GM18951 (cell line): ENCODE data around the gene MRPL37.
A peak's percentile ranks its signal among the peaks of the same experiment; 100 is the strongest.

Experiments
- POLR2A ChIP-seq: IDR thresholded peaks from 4 replicates; pipeline ENCODE4 v1.6.1; 2011; ENCODE audit warnings: mild to moderate bottlenecking; ENCODE audit not compliant: insufficient read length, insufficient read depth; ENCODE audit errors: extremely low read depth
- in situ Hi-C: fragments of 300-500 bp; cut with MboI; formaldehyde crosslinking; loops from one replicate; pipeline ENCODE4 v1.12.0; 2022; ENCODE audit warnings: low sequenced_read_pairs, mixed read lengths, inconsistent platforms; ENCODE audit not compliant: unreplicated experiment

The MRPL37 gene

GRCh38 chr1:54199765-54200518 lies at the start of gene MRPL37, which contains the start of gene CYB5RL:
Gene MRPL37 (plus strand): TSS chr1:54200167. CDS start chr1:54200244, 77 bp downstream.
Gene CYB5RL (minus strand): TSS chr1:54200030. CDS start chr1:54195616, 4,414 bp downstream.
- peak; percentile 90 for TF ChIP-seq POLR2A
- in situ Hi-C loops: no loop called here

- in situ Hi-C loops: no loop called here
- no peak for TF ChIP-seq POLR2A
Observed at GRCh38 chr1:54151013-54151412, 49.0 kb upstream of the MRPL37 start.

DNA sequence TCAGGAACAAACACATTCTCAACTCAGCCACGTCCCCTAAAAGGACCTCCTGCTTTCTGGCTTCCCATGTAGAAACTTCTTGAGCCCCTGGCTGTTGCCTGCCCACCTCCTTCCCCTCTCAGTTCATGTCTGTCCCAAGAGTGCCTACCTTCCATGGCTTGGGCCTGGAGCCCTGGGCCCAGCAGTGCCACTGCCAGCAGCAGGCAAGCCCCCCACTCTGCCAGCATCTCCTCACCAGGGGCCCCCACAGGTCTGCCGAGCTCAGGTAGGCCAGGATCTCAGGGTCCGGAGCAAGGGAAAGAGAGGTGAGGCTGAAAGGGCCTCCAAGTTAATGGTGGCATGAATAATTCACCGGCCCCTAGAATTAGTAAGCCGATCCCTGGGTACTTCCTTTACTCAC lies 47.3 kb upstream of the MRPL37 start, which contains the start of gene CDCP2:
Gene CDCP2 (minus strand): TSS at position 305 of the 400 bp plus-strand sequence. CDS start 78 bp downstream, at position 227.
- TF ChIP-seq POLR2A: no peak
- in situ Hi-C loops: no loop called here

DNA sequence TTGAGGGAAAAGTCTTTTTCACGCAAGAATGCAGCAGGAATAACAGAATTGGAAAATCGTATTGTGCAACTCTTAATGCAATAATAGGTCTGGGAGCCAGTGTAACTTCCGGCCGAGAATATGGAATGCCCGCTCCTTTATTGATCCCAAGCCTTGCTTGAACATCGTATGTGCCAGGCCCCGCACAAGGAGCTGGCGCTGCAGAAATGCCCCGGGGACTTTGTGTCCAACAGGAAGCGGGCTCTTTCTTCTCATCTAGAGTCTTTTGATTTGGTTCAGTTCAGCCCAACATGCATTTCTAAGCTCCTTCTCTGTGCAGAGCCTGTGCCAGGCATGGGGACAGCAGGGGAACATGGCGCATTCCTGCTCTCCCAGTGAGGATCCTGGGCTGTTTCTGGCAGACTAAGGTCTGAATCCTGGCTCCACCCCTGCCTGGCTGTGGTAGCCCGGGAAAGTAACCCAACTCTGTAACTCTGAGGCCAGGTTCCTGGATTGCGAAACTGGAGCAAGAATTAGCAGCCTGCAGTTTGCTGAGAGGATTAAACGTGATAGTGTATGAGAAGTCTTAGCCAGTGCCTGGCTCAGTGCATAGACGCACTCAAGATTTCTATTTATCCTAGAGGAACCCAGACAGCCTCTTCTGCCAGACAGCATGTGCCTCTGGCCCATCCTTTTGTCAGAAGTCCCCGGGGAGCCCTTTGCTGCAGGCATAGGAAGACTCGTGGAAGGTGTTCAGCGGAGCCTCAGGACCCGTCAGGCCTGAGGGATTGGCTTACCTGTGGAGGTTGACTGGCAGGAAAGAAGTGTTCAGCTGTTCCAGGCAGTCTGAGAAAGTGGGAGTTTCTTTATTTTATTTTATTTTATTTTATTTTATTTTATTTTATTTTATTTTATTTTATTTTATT lies 46.2 kb upstream of the MRPL37 start:
- no peak for TF ChIP-seq POLR2A
- in situ Hi-C loops: no loop called here

DNA sequence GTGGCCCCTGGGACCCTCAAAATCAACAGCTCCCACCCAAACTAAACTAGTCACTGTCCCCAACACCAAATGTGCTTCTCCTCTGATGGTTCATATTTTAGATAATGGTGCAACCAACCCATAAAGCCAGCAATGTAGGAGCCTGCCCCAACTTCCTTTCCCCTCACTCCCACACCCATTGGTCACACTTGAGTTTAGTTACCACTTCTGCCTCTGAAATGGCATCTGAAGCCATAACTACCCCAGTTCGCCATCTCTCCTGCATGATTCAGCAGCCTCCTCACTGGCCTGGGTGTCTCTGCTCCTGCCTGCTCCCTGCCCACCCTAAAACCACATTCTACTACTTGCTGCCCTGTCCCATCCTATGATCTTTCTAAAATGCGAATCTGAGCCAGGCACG lies 43.8 kb upstream of the MRPL37 start:
- TF ChIP-seq POLR2A: no peak
- in situ Hi-C loops: no loop called here

- TF ChIP-seq POLR2A: no peak
- in situ Hi-C loops: no loop called here
Observed at GRCh38 chr1:54156986-54157385, 43.0 kb upstream of the MRPL37 start.

- in situ Hi-C loops: no loop called here
- TF ChIP-seq POLR2A: no peak
Observed at GRCh38 chr1:54157401-54157800, 42.6 kb upstream of the MRPL37 start.

DNA sequence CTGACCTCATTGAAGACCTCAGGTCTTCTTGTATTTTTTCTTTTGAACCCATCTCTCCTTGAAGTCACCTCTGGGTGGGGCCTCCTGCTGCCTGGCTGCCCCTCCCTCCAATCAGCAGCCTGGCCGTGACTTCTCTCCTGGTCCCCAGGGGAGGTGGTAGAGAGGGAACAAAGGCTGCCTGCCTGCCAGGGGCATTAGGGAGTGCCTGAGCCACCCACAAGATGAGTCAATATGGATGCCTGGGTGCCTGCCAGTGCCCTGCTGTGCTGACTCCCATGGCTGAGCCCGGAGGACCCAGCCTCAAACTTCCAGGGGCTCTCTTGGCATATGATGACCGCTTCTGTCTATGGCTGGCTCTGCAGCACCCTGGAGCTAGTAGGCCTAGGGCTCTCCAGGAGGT lies 41.9 kb upstream of the MRPL37 start:
- no peak for TF ChIP-seq POLR2A
- in situ Hi-C loops: no loop called here

- in situ Hi-C loops: no loop called here
- TF ChIP-seq POLR2A: no peak
Observed at GRCh38 chr1:54159733-54160316, 40.1 kb upstream of the MRPL37 start.

GRCh38 chr1:54160351-54160750 lies 39.6 kb upstream of the MRPL37 start:
- in situ Hi-C loops: no loop called here
- TF ChIP-seq POLR2A: no peak

- no peak for TF ChIP-seq POLR2A
- in situ Hi-C loops: no loop called here
Observed at GRCh38 chr1:54161495-54162168, 38.3 kb upstream of the MRPL37 start.

DNA sequence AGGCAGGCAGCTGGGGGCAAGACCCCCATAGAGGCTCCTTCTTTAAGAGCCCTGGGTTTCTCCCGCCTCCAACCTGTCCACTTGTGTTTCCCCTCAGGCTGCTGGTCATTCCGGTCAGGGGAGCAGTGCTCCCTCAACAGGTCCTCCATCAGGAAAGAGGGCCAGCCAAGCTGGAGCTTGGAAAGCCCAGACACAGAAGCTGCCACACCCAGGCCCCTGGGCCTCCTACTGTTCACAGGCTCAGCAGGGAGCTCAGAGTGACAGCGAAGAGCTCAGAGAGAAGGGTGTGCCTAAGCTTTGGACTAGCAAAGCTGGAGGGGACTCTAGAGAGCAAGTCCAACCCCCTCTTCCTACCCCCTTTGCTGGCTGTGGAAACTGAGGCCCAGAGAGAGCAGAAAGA lies 36.9 kb upstream of the MRPL37 start:
- in situ Hi-C loops: no loop called here
- no peak for TF ChIP-seq POLR2A

GRCh38 chr1:54163573-54163972 lies 36.4 kb upstream of the MRPL37 start:
- in situ Hi-C loops: no loop called here
- TF ChIP-seq POLR2A: no peak
